GM10248 (cell line): ENCODE data around the gene KLHDC7B.

ENCODE experiments used
- CTCF ChIA-PET: fragments of 300-600 bp; sonication (Branson Sonifier 250); formaldehyde crosslinking; extraction: SDS; loops from one replicate; lab custom pipeline; 2021; ENCODE audit warnings: antibody characterized with exemption; lab: Yijun Ruan, JAX
- POLR2A ChIA-PET: fragments of 350-650 bp; sonication (Branson Sonifier 250); formaldehyde crosslinking; extraction: SDS; loops from one replicate; lab custom pipeline; 2020; ENCODE audit warnings: antibody characterized with exemption; lab: Yijun Ruan, JAX
- DNase-seq: peaks from one replicate; pipeline ENCODE4 v3.0.0; 2012; ENCODE audit errors: extremely low spot score
- CTCF ChIP-seq: IDR thresholded peaks from 2 replicates; pipeline ENCODE4 v1.5.1; 2012; ENCODE audit warnings: mild to moderate bottlenecking, low read depth; ENCODE audit errors: extremely low read depth, missing control alignments, control extremely low read depth

KLHDC7B gene

GRCh38 chr22:50526834-50527801 is 18.6 kb upstream of the KLHDC7B start:
- POLR2A ChIA-PET = interaction anchor here (0.6 kb wide), 1 partner anchor 223 kb away, joined by 3 read pairs; no protein-coding TSS in a partner anchor
- no peak for TF ChIP-seq CTCF
- DNase-seq = peak; percentile 76
- CTCF ChIA-PET = interaction anchor here (0.9 to 6.7 kb wide), 3 partner anchors 18 to 37 kb away, joined by 3 to 136 read pairs (median 41); partner anchors contain the start of genes KLHDC7B, LMF2, NCAPH2 and SYCE3

- CTCF ChIA-PET = interaction anchor here (0.9 to 6.7 kb wide), 5 partner anchors 17 to 36 kb away, joined by 3 to 136 read pairs (median 5); partner anchors contain the start of genes KLHDC7B, LMF2, NCAPH2 and SYCE3
- no peak for TF ChIP-seq CTCF
- POLR2A ChIA-PET = no interaction called here
- no peak for DNase-seq
Observed at GRCh38 chr22:50527921-50528681, 17.6 kb upstream of the KLHDC7B start.

- no peak for DNase-seq
- no peak for TF ChIP-seq CTCF
- ChIA-PET POLR2A (no interaction called here), CTCF (interaction anchor here (0.7 to 6.7 kb wide), 4 partner anchors 16 to 34 kb away, joined by 3 to 136 read pairs (median 4); partner anchors contain the start of genes KLHDC7B, NCAPH2 and SYCE3)
Observed at GRCh38 chr22:50528682-50529415, 16.9 kb upstream of the KLHDC7B start.

GRCh38 chr22:50529416-50529896 is 16.2 kb upstream of the KLHDC7B start:
- ChIA-PET POLR2A (interaction anchor here (0.9 kb wide), 1 partner anchor 10 kb away, joined by 4 read pairs; no protein-coding TSS in a partner anchor), CTCF (interaction anchor here (0.7 to 6.7 kb wide), 4 partner anchors 16 to 33 kb away, joined by 3 to 136 read pairs (median 3); partner anchors contain the start of genes KLHDC7B, NCAPH2 and SYCE3)
- DNase-seq = no peak
- TF ChIP-seq CTCF = no peak

- peak; percentile 85 for DNase-seq
- CTCF ChIA-PET = interaction anchor here (0.7 to 6.7 kb wide), 3 partner anchors 15 to 33 kb away, joined by 3 to 136 read pairs (median 3); partner anchors contain the start of genes KLHDC7B and SYCE3
- TF ChIP-seq CTCF = no peak
- POLR2A ChIA-PET = interaction anchor here (0.9 kb wide), 1 partner anchor 9 kb away, joined by 4 read pairs; no protein-coding TSS in a partner anchor
Observed at GRCh38 chr22:50529897-50530579, 15.7 kb upstream of the KLHDC7B start, which contains the start of gene TYMP. Gene TYMP (minus strand): TSS chr22:50530012. CDS start chr22:50529709, 303 bp downstream.
